Esophagus squamous epithelium (tissue), 5 donors: ENCODE results near the gene GPT2. TPM values are rescaled to one million over a fixed set of nuclear protein-coding genes. Genes with fewer than 3 reads are reported as not detected.

ENCODE experiments used
- DNase-seq: peaks from one replicate; lab custom pipeline; 2025; lab: John Stamatoyannopoulos, UW
- H3K27ac ChIP-seq, 4 donors: fragments of 200-600 bp; sonication (generic); one replicate each; pipeline ENCODE4 v1.5.1; 2016 to 2019; ENCODE audit warnings: mild to moderate bottlenecking in 1 of 4
- H3K27me3 ChIP-seq, 4 donors: fragments of 200-600 bp; sonication (generic); 1 replicate in 3 of 4; 2 replicates in 1 of 4; pipeline versions ENCODE4 v1.5.1 to v1.6.0; 2017 to 2021; ENCODE audit warnings: antibody characterized with exemption in 1 of 4
- H3K36me3 ChIP-seq, 3 donors: fragments of 200-600 bp; sonication (generic); one replicate each; pipeline ENCODE4 v1.5.1; 2016 to 2019
- H3K4me1 ChIP-seq, 3 donors: fragments of 200-600 bp; sonication (generic); one replicate each; pipeline ENCODE4 v1.5.1; 2017 to 2019
- H3K4me3 ChIP-seq, 4 donors: fragments of 200-600 bp; sonication (generic); 1 replicate in 3 of 4; 2 replicates in 1 of 4; pipeline ENCODE4 v1.5.1; 2016 to 2019; ENCODE audit warnings: mild to moderate bottlenecking in 2 of 4, moderate library complexity in 1 of 4
- H3K9me3 ChIP-seq, 3 donors: fragments of 200-600 bp; sonication (generic); one replicate each; pipeline ENCODE4 v1.5.1; 2016 to 2019
- CTCF ChIP-seq, 6 experiments: fragments of 450-650 bp in 4 of 6; fragments of 200-600 bp in 2 of 6; sonication (generic) in 2 of 6; IDR thresholded peaks; one replicate each; pipeline ENCODE4 v1.5.1; 2016 to 2019; ENCODE audit warnings: antibody characterized with exemption in 6 of 6, mild to moderate bottlenecking in 4 of 6, moderate library complexity in 4 of 6
- POLR2A ChIP-seq, 4 donors: fragments of 450-650 bp; IDR thresholded peaks; one replicate each; pipeline ENCODE4 v1.6.1; 2017; ENCODE audit warnings: antibody characterized with exemption in 4 of 4, mild to moderate bottlenecking in 4 of 4, moderate library complexity in 3 of 4
- WGBS, 2 donors: methylation state at CpG; one replicate each; pipeline ENCODE4 v1.1.5; 2018; 5-methylcytosine and 5-hydroxymethylcytosine counted together
- intact Hi-C: fragments of 100-400 bp; cut with DNase I; formaldehyde crosslinking; loops from one replicate; pipeline ENCODE4 v1.15.0; 2022
- total RNA-seq, 4 donors: library from RNA; depleted of rRNA; stranded (reverse); fragments of >200 nt; gene quantifications; one replicate each; pipeline ENCODE4 v1.1.0, GENCODE V29; 2016
- donor health status: DM: yes; HTN: yes; CAD: no.

The GPT2 gene
- total RNA-seq, 4 donors from 2014 or later: 43.3 to 113 (median 77.2) TPM

- peaks cover 0 to 4% (median 0%) of the 10 kb centered on the region in 3 donors for H3K36me3 ChIP-seq
- no peaks in the 10 kb centered on the region for H3K27me3 ChIP-seq
- H3K27ac ChIP-seq: peak overlapping the region in 2 of 4 donors; percentile 85 to 88
- intact Hi-C loops: no loop called here
- DNase-seq: no peak
- no peaks in the 10 kb centered on the region for H3K9me3 ChIP-seq
- 73 to 90% methylated on average over 5 to 8 of the region's 9 CpGs for WGBS, 2 donors
- no peak overlapping the region for H3K4me3 ChIP-seq
- H3K4me1 ChIP-seq: peaks cover 15 to 63% (median 18%) of the 10 kb centered on the region in 3 donors
- no peak for TF ChIP-seq CTCF (IDR thresholded peaks at IDR 0.05)
- no peak for TF ChIP-seq POLR2A (IDR thresholded peaks at IDR 0.05)
These were observed 1.7 kb upstream of the GPT2 start for GRCh38 chr16:46882304-46882939.

GRCh38 chr16:46882940-46883307 lies 1.2 kb upstream of the GPT2 start:
- Histone ChIP-seq H3K27ac (peak overlapping the region in 3 of 4 donors; percentile 85 to 89 (median 88)), H3K27me3 (no peaks in the 10 kb centered on the region), H3K9me3 (no peaks in the 10 kb centered on the region), H3K4me3 (peak overlapping the region in 3 of 4 donors; percentile 84 to 98 (median 90)), H3K36me3 (peaks cover 0 to 6% (median 0%) of the 10 kb centered on the region in 3 donors), H3K4me1 (peaks cover 19 to 63% (median 20%) of the 10 kb centered on the region in 3 donors)
- no peak for DNase-seq
- TF ChIP-seq POLR2A (IDR thresholded peaks at IDR 0.05) (no peak), CTCF (IDR thresholded peaks at IDR 0.05) (no peak)
- intact Hi-C loops: no loop called here
- 75 to 87% methylated on average over 6 of the region's 6 CpGs for WGBS, 2 donors

GRCh38 chr16:46883353-46883689 lies 841 bp upstream of the GPT2 start:
- Histone ChIP-seq H3K9me3 (no peaks in the 10 kb centered on the region), H3K4me3 (peak overlapping the region; percentile 61 to 98 (median 87)), H3K27ac (peak overlapping the region; percentile 85 to 89 (median 88)), H3K36me3 (peaks cover 0 to 6% (median 0%) of the 10 kb centered on the region in 3 donors), H3K4me1 (peaks cover 19 to 65% (median 20%) of the 10 kb centered on the region in 3 donors), H3K27me3 (no peaks in the 10 kb centered on the region)
- TF ChIP-seq CTCF (IDR thresholded peaks at IDR 0.05) (no peak), POLR2A (IDR thresholded peaks at IDR 0.05) (no peak)
- 35 to 37% methylated on average over 8 to 9 of the region's 10 CpGs for WGBS, 2 donors
- intact Hi-C loops: no loop called here
- DNase-seq: no peak

- intact Hi-C loops: no loop called here
- peaks cover 0 to 14% (median 0%) of the 10 kb centered on the region in 3 donors for H3K36me3 ChIP-seq
- 2 to 9% methylated on average over 7 to 25 of the region's 72 CpGs for WGBS, 2 donors
- no peaks in the 10 kb centered on the region for H3K9me3 ChIP-seq
- TF ChIP-seq CTCF (IDR thresholded peaks at IDR 0.05) (no peak), POLR2A (IDR thresholded peaks at IDR 0.05) (no peak)
- DNase-seq: no peak
- peaks cover 19 to 72% (median 20%) of the 10 kb centered on the region in 3 donors for H3K4me1 ChIP-seq
- no peaks in the 10 kb centered on the region for H3K27me3 ChIP-seq
- H3K4me3 ChIP-seq: peak overlapping the region; percentile 61 to 98 (median 87)
- H3K27ac ChIP-seq: peak overlapping the region; percentile 85 to 91 (median 88)
These were observed 541 bp downstream of the GPT2 start for GRCh38 chr16:46884513-46885293.
